H1 (cell line): ENCODE measurements around the gene TP53I11. TPM values are rescaled to one million over a fixed set of nuclear protein-coding genes. Genes with fewer than 3 reads are reported as not detected.
A peak's percentile ranks its signal among the peaks of the same experiment; 100 is the strongest.

Experiments used
- CTCF ChIA-PET: fragments of 300-600 bp; sonication (Branson Sonifier 250); formaldehyde crosslinking; loops from one replicate; lab custom pipeline; 2021; ENCODE audit not compliant: partially characterized antibody; lab: Charles Lee
- POLR2A ChIA-PET: fragments of 300-600 bp; sonication (Branson Sonifier 250); formaldehyde crosslinking; loops from one replicate; lab custom pipeline; 2021; ENCODE audit warnings: inconsistent platforms; ENCODE audit not compliant: partially characterized antibody; lab: Charles Lee
- DNase-seq, 2 experiments: peaks; one replicate each; pipeline versions ENCODE4 v3.0.0 to v3.0.0-alpha.2; 2010 to 2022; ENCODE audit warnings: low spot score in 2 of 2, low read depth in 1 of 2, mixed read lengths in 1 of 2
- FAIRE-seq: peaks from 2 replicates; lab custom pipeline; 2011; peaks lifted over from hg19 to GRCh38; lab: Jason Lieb, UNC
- H2AFZ ChIP-seq: 2 replicates; pipeline ENCODE4 v1.8.1; 2012; ENCODE audit warnings: low read length, inconsistent platforms
- H2AK5ac ChIP-seq: 2 replicates; pipeline ENCODE4 v1.6.1; 2013; ENCODE audit warnings: low read depth, low read length
- H2BK120ac ChIP-seq: replicated peaks from 2 replicates; pipeline ENCODE3; 2013; ENCODE audit warnings: low read depth, low read length, inconsistent platforms
- H2BK12ac ChIP-seq: 2 replicates; pipeline ENCODE4 v1.6.1; 2013; ENCODE audit warnings: low read depth, low read length
- H2BK15ac ChIP-seq: 2 replicates; pipeline ENCODE4 v1.6.1; 2013; ENCODE audit warnings: low read length
- H2BK20ac ChIP-seq: 2 replicates; pipeline ENCODE4 v1.6.1; 2013; ENCODE audit warnings: low read length
- H2BK5ac ChIP-seq: 2 replicates; pipeline ENCODE4 v1.6.1; 2013; ENCODE audit warnings: low read depth, low read length
- H3K14ac ChIP-seq: 2 replicates; pipeline ENCODE4 v1.6.1; 2013; ENCODE audit warnings: inconsistent platforms; ENCODE audit not compliant: insufficient read length
- H3K18ac ChIP-seq: 2 replicates; pipeline ENCODE4 v1.6.1; 2013; ENCODE audit warnings: low read length; ENCODE audit errors: extremely low read depth
- H3K23ac ChIP-seq: 2 replicates; pipeline ENCODE4 v1.6.1; 2013; ENCODE audit warnings: inconsistent platforms; ENCODE audit not compliant: insufficient read length
- H3K23me2 ChIP-seq: 2 replicates; pipeline ENCODE4 v1.6.1; 2013; ENCODE audit warnings: low read depth, low read length
- H3K27ac ChIP-seq: 2 replicates; pipeline ENCODE4 v1.6.1; 2011; ENCODE audit warnings: low read depth, low read length, inconsistent platforms
- H3K27me3 ChIP-seq, 4 experiments: replicated peaks in 1 of 4; 1 replicate in 1 of 4; 2 replicates in 3 of 4; pipeline versions ENCODE4 v1.6.1 to v1.8.1; 2011 to 2013; ENCODE audit warnings: low read length in 3 of 4, mild to moderate bottlenecking in 3 of 4, inconsistent platforms in 2 of 4, mixed read lengths in 2 of 4, moderate library complexity in 1 of 4; ENCODE audit not compliant: control insufficient read depth in 3 of 4, insufficient read depth in 3 of 4; ENCODE audit errors: extremely low read depth in 1 of 4
- H3K36me3 ChIP-seq, 4 experiments: 2 replicates each; pipeline versions ENCODE4 v1.6.1 to v1.8.1; 2011 to 2013; ENCODE audit warnings: mild to moderate bottlenecking in 4 of 4, low read length in 3 of 4, moderate library complexity in 2 of 4, control low read depth in 1 of 4, inconsistent platforms in 1 of 4; ENCODE audit not compliant: insufficient read depth in 4 of 4, control insufficient read depth in 2 of 4
- H3K4ac ChIP-seq: replicated peaks from 2 replicates; pipeline ENCODE3; 2013; ENCODE audit warnings: low read length, low read depth, mixed read lengths, inconsistent platforms; ENCODE audit not compliant: insufficient read length
- H3K4me1 ChIP-seq, 4 experiments: replicated peaks in 1 of 4; 1 replicate in 1 of 4; 2 replicates in 3 of 4; pipeline versions ENCODE4 v1.6.1 to v1.8.1; 2011 to 2013; ENCODE audit warnings: low read length in 3 of 4, inconsistent platforms in 2 of 4, mixed read lengths in 1 of 4; ENCODE audit not compliant: insufficient read depth in 4 of 4, control insufficient read depth in 3 of 4
- H3K4me2 ChIP-seq, 2 experiments: 2 replicates each; pipeline versions ENCODE4 v1.6.1 to v1.8.1; 2011 to 2013; ENCODE audit warnings: low read depth in 2 of 2, low read length in 2 of 2, control low read depth in 1 of 2, inconsistent platforms in 1 of 2, mild to moderate bottlenecking in 1 of 2; ENCODE audit not compliant: insufficient read depth in 1 of 2
- H3K4me3 ChIP-seq, 4 experiments: fragments of 200-600, 300-600 bp in 1 of 4; sonication (generic), shearing (Covaris generic), sonication (Bioruptor Twin) in 1 of 4; 2 replicates each; pipeline versions ENCODE4 v1.5.1 to v1.8.1; 2011 to 2016; ENCODE audit warnings: low read length in 4 of 4, low read depth in 3 of 4, control low read depth in 2 of 4, inconsistent platforms in 2 of 4, mild to moderate bottlenecking in 2 of 4, mixed read lengths in 1 of 4, moderate library complexity in 1 of 4; ENCODE audit not compliant: insufficient read depth in 2 of 4; ENCODE audit errors: extremely low read depth in 1 of 4
- H3K56ac ChIP-seq: replicated peaks from 2 replicates; pipeline ENCODE3; 2013; ENCODE audit warnings: low read depth, mild to moderate bottlenecking, mixed read lengths, low read length, inconsistent platforms; ENCODE audit not compliant: insufficient read length
- H3K79me1 ChIP-seq: 2 replicates; pipeline ENCODE4 v1.6.1; 2013; ENCODE audit warnings: low read depth, low read length, control low read depth
- H3K79me2 ChIP-seq, 2 experiments: 2 replicates each; pipeline versions ENCODE4 v1.6.1 to v1.8.1; 2012 to 2013; ENCODE audit warnings: low read length in 2 of 2, mild to moderate bottlenecking in 2 of 2, inconsistent platforms in 1 of 2; ENCODE audit not compliant: insufficient read depth in 2 of 2, control insufficient read depth in 1 of 2
- H3K9ac ChIP-seq, 4 experiments: replicated peaks in 1 of 4; 1 replicate in 1 of 4; 2 replicates in 3 of 4; pipeline versions ENCODE4 v1.6.1 to v1.8.1; 2011 to 2013; ENCODE audit warnings: low read depth in 3 of 4, low read length in 3 of 4, control low read depth in 2 of 4, mild to moderate bottlenecking in 2 of 4, moderate library complexity in 2 of 4, inconsistent platforms in 1 of 4; ENCODE audit errors: extremely low read depth in 1 of 4
- H3K9me3 ChIP-seq, 2 experiments: 2 replicates each; pipeline versions ENCODE4 v1.6.1 to v1.8.1; 2012 to 2013; ENCODE audit warnings: mild to moderate bottlenecking in 2 of 2, moderate library complexity in 2 of 2, control low read depth in 1 of 2, inconsistent platforms in 1 of 2, low read depth in 1 of 2, low read length in 1 of 2, mixed read lengths in 1 of 2; ENCODE audit not compliant: insufficient read depth in 2 of 2
- H4K20me1 ChIP-seq, 2 experiments: replicated peaks in 1 of 2; 2 replicates each; pipeline versions ENCODE3 to v1.8.1; 2011 to 2013; ENCODE audit warnings: inconsistent platforms in 2 of 2, low read length in 2 of 2, mild to moderate bottlenecking in 1 of 2; ENCODE audit not compliant: insufficient read depth in 2 of 2, control insufficient read depth in 1 of 2
- H4K5ac ChIP-seq: 2 replicates; pipeline ENCODE4 v1.6.1; 2013; ENCODE audit warnings: low read length, low read depth, mixed read lengths, inconsistent platforms; ENCODE audit not compliant: insufficient read length
- H4K8ac ChIP-seq: 2 replicates; pipeline ENCODE4 v1.8.0; 2013; ENCODE audit warnings: mild to moderate bottlenecking, moderate library complexity, low read length, inconsistent platforms; ENCODE audit not compliant: insufficient read depth; ENCODE audit errors: extremely low read depth
- H4K91ac ChIP-seq: replicated peaks from 2 replicates; pipeline ENCODE3; 2013; ENCODE audit warnings: low read length, mixed read lengths, inconsistent platforms; ENCODE audit not compliant: insufficient read length
- BRCA1 ChIP-seq: IDR thresholded peaks from 2 replicates; pipeline ENCODE4 v1.6.1; 2012; ENCODE audit warnings: low read depth, low read length, improper control_type of control experiment
- CTCF ChIP-seq, 3 experiments: IDR thresholded peaks; 1 replicate in 2 of 3; 2 replicates in 1 of 3; pipeline versions ENCODE4 v1.5.1 to v1.6.1; 2011; ENCODE audit warnings: low read length in 3 of 3, mild to moderate bottlenecking in 3 of 3, inconsistent platforms in 2 of 3, low read depth in 1 of 3, moderate library complexity in 1 of 3; ENCODE audit not compliant: insufficient read depth in 1 of 3; ENCODE audit errors: control extremely low read depth in 1 of 3
- SAP30 ChIP-seq: fragments of 300-600 bp; sonication (generic); IDR thresholded peaks from 2 replicates; pipeline ENCODE4 v1.7.1; 2012; ENCODE audit warnings: low read length, moderate library complexity, mild to moderate bottlenecking, inconsistent platforms; ENCODE audit not compliant: insufficient read depth, insufficient replicate concordance
- WGBS, 2 experiments: shearing (Covaris generic) in 1 of 2; methylation state at CpG; one replicate each; pipeline versions ENCODE4 v1.1.6 to v1.1.7; 2013 to 2015; ENCODE audit warnings: low lambda C conversion rate in 2 of 2, mixed read lengths in 2 of 2, inconsistent platforms in 1 of 2, low coverage in 1 of 2, missing lambda C conversion rate in 1 of 2; ENCODE audit not compliant: insufficient replicate concordance in 2 of 2, insufficient coverage in 1 of 2, insufficient read length in 1 of 2; ENCODE audit errors: extremely low coverage in 1 of 2, missing lambda C conversion rate in 1 of 2; 5-methylcytosine and 5-hydroxymethylcytosine counted together
- polyA plus RNA-seq, 7 experiments: library from polyadenylated mRNA; depleted of rRNA in 3 of 7; stranded (reverse) in 5 of 7; unstranded in 2 of 7; fragments of >200 nt in 5 of 7; fragments of 200-250 nt in 2 of 7; gene quantifications; 1 replicate in 5 of 7; 2 replicates in 1 of 7; 4 replicates in 1 of 7; pipeline versions ENCODE4 v1.2.1 to v1.2.3, GENCODE V29; 2011 to 2013; ENCODE audit warnings: missing spikeins in 2 of 7, mixed read lengths in 2 of 7
- total RNA-seq: library from RNA; stranded (reverse); fragmentation: NEBNext Ultra II Directional; extraction: Animal tissue kit (Norgen Biotek cat#: 25700); gene quantifications from 2 replicates; pipeline ENCODE4 v1.2.1, GENCODE V29; 2021

Gene TP53I11
- total and polyA plus RNA-seq, 2 of the 8 experiments (the other 6 are each of a cell fraction or from before 2014, with no cell fraction given), result 34.0 to 46.3 TPM

GRCh38 chr11:44903035-44903434 lies 47.6 kb downstream of the TP53I11 start:
- Histone ChIP-seq H2BK15ac (0 out of 2 replicates have a peak overlapping the region, but pooled peaks have one; percentile 61), H2BK12ac (0 out of 2 replicates have a peak overlapping the region, but pooled peaks have one; percentile 60), H3K79me2 (no peaks in the 10 kb centered on the region), H3K4me3 (no peak overlapping the region), H2AFZ (no peak overlapping the region), H2BK5ac (no peak overlapping the region), H3K9me3 (no peaks in the 10 kb centered on the region), H3K27me3 (0 out of 7 replicates have a peak, but pooled peaks cover 0 to 3% (median 0%) of the 10 kb centered on the region in 4 experiments), H3K4me2 (no peak overlapping the region), H3K23me2 (no peaks in the 10 kb centered on the region), H4K5ac (no peak overlapping the region), H3K27ac (no peak overlapping the region), H4K20me1 (no peaks in the 10 kb centered on the region), H3K56ac (no peak overlapping the region), H4K91ac (no peak overlapping the region), H2BK120ac (no peak overlapping the region), H3K36me3 (no peaks in the 10 kb centered on the region; a peak in 1 of 8 replicates), H3K14ac (no peak overlapping the region), H2AK5ac (no peak overlapping the region), H3K79me1 (no peaks in the 10 kb centered on the region), H3K9ac (no peak overlapping the region), H4K8ac (no peak overlapping the region), H3K4me1 (peaks cover 2 to 14% (median 7%) of the 10 kb centered on the region in 4 experiments), H3K23ac (no peak overlapping the region), H3K4ac (no peak overlapping the region)
- POLR2A ChIA-PET, result no interaction called here
- DNase-seq, result no peak
- no peak for FAIRE-seq
- 79% methylated on average over 7 of the region's 7 CpGs; no CpG with 5 or more reads in 1 of the 2 experiments for WGBS, 2 experiments
- TF ChIP-seq CTCF (IDR thresholded peaks at IDR 0.05; ENCODE audit: control extremely low read depth in 1 of 3, insufficient read depth in 1 of 3, low read depth in 1 of 3, low read length in 3 of 3) (peak in 1 of 3 experiments; percentile 8; a peak in 1 of 4 replicates), SAP30 (no peak), BRCA1 (no peak)
- TF ChIP-seq, all 59 proteins: peak for 1
- no peak overlapping the region for H2BK20ac ChIP-seq
- CTCF ChIA-PET, result interaction anchor here (0.6 to 4.3 kb wide), 14 partner anchors 8 to 305 kb away, joined by 3 to 24 read pairs (median 4); no protein-coding TSS in a partner anchor
- peak overlapping the region; percentile 16; the same call in 1 of the 2 replicates for H3K18ac ChIP-seq
